OCI-LY3 (cell line): ENCODE data around the gene RSPH1.

Experiments
- EZH2phosphoT487 ChIP-seq: fragments of 200-600 bp; shearing (Covaris generic); IDR thresholded peaks from 2 replicates; pipeline ENCODE4 v1.6.1; 2018; ENCODE audit warnings: antibody characterized with exemption, mixed run types, low read depth
- TF ChIP-seq, protein P1 (sequence below): fragments of 200-600, 300-600 bp; sonication (generic); IDR thresholded peaks from 2 replicates; pipeline ENCODE4 v1.5.1; 2014; ENCODE audit warnings: antibody characterized with exemption, low read length, low read depth

DNA sequence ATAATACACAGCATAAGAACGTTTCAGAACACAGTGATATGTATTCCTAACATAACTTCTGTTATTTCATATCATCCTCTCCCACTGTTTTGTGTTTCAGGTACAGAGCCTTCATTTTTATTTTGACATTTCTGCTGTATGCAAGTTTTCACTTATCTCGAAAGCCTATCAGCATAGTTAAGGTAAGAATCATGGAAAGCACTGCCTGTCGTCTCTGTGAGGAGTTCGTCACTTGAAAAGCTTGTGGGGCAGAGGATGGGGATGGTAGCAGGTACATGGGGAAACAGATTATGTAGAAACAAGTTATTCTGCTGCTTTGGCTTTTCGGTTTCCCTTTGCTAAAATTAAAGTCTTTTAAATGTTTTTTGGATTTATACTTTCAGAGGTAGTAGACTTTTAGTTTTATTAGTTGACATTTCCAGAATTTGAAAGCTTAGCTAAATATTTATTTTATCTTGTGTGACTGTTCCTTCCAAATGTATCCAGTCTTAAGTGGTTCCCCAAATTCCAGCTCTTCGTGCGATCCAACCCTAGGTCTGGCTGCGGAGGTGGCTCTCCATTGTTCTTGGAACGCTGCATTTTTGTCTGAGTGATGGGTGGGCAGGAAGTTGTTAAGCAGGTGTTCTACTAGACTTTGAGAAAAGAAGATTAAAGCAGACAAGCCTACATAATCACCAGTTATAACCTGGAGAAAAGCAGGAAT, 29.8 kb upstream of the RSPH1 start:
- TF ChIP-seq, protein P1, sequence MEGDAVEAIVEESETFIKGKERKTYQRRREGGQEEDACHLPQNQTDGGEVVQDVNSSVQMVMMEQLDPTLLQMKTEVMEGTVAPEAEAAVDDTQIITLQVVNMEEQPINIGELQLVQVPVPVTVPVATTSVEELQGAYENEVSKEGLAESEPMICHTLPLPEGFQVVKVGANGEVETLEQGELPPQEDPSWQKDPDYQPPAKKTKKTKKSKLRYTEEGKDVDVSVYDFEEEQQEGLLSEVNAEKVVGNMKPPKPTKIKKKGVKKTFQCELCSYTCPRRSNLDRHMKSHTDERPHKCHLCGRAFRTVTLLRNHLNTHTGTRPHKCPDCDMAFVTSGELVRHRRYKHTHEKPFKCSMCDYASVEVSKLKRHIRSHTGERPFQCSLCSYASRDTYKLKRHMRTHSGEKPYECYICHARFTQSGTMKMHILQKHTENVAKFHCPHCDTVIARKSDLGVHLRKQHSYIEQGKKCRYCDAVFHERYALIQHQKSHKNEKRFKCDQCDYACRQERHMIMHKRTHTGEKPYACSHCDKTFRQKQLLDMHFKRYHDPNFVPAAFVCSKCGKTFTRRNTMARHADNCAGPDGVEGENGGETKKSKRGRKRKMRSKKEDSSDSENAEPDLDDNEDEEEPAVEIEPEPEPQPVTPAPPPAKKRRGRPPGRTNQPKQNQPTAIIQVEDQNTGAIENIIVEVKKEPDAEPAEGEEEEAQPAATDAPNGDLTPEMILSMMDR, result no peak
- no peak for TF ChIP-seq EZH2phosphoT487
